GM19324 (cell line): ENCODE data around the gene SH3BP1.
"Not testable (repeated sequence)": the region's sequence is repeated elsewhere in the genome, so short reads cannot be mapped to it uniquely, and the experiment has no call there.

ENCODE experiments used
- ATAC-seq: cut with Tn5 transposase; IDR thresholded peaks from one replicate; pipeline ENCODE4 v1.9.1; 2021; ENCODE audit warnings: mild to moderate bottlenecking, moderate library complexity; ENCODE audit not compliant: unreplicated experiment, low FRiP score

SH3BP1 gene

DNA sequence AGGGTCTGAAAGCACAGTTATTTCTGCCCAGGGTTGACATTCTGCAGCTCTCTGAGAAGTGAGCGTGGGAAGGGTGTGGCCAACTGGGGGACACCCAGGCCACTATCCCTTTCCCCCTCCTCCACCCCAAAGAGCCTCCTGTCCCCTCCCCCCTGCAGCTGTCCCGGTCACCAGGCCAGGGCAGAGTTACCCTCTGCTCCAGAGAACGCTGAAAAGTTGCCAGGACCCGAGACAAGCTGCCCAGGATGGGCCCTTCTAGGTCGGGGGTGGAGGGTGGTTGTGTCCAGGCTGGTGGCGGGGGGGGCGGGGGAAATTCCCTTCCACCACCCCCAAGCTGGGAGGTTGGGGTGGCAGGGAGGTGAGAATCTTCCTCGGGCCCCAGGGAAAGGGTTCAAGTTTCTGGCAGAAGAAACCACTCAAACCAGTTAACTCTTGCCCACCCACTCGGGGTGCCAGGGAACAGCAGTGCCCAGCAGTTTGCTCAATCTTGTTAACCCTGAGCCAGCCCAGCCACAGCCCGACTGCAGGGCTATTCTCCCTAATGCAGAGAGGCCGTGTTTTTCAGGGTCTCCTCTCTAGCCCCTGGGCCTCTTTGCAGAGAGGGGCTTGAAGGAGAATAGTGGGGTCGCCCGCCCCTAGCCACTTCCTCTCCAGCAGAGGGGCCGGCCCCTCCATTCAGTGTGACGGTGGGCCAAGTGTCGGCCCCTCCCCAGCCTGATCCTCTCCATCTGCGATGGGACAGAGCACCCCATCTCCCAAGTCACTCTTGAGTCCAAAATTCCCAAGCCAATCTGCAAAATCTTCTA, 36.7 kb downstream of the SH3BP1 start:
- ATAC-seq: no peak

DNA sequence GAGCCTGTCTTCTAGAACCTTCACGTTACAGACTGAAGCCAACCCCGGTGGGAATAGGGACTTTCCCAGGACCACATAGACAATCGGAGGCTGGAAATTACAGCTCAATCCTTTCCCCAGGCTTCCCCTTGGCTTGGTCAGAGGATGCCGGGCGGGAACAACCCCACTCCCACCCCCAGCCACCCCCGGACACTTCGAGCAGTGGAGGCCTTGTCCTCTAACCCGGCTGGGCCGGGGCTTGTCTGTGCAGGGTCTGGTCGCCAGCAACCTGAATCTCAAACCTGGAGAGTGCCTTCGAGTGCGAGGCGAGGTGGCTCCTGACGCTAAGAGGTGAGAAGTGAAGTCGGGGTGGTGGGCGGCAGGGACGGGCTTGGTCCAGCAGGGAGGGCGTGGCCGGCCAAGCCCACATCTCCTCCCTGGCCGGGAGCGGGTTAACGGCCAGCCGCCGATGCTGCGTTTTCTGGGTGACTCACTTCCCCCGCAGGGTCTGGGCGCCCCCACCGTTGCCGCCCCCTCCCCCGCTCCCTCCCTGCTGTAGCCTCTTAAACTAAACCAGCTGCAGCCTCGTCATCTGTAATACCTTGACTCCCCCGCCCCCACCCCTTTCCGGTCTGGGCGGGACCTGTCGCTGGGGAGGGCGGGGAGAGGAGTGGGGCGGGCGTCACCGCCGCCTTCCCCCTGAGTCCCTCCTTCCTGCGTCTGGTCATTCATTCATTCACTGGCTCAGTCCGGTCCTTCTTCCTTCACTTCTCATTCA, 37.4 kb downstream of the SH3BP1 start:
- peak; percentile 53 for ATAC-seq

DNA sequence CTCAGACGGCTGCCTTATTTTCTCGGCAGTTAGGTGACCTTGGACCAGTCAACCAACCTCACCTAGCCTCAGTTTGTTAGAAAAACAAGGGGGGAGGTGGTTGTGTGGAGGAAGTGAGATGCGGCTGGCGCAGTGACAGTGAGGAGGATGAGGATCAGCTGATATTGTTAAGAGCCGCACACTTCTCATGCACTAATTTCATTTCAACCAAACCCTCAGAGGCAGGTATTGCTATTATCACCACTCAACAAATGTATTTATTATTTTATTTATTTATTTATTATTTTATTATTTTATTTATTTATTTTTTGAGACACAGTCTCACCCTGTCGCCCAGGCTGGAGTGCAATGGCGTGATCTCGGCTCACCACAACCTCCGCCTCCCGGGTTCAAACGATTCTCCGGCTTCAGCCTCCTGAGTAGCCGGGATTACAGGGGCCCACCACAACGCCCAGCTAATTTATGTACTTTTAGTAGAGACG, 38.1 kb downstream of the SH3BP1 start:
- ATAC-seq: no peak

DNA sequence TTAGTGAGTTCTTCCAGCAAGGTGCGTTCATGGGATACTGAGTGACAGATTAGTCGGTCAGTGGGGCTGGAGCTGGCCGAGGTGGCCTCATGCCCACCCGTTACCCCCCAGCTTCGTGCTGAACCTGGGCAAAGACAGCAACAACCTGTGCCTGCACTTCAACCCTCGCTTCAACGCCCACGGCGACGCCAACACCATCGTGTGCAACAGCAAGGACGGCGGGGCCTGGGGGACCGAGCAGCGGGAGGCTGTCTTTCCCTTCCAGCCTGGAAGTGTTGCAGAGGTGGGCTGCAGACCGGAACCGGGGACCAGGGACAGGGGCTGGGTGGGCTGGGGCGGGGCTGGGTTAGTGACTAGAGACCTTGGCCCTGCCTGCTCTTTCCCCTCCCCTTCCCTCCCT, 38.9 kb downstream of the SH3BP1 start:
- ATAC-seq: no peak

DNA sequence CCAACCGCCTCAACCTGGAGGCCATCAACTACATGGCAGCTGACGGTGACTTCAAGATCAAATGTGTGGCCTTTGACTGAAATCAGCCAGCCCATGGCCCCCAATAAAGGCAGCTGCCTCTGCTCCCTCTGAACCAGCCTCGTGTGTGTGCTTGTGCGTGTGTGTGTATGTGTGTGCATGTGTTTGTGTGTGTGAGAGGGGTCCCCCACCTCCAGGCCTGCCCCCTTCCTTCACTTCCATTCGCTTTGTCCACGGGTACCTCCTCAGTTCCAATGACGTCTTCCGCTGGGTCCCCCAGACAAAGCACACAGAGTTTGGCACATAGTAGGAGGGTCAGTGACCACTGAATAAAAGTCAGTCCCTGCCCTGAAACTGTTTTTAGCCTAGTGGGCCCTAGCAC, 40.2 kb downstream of the SH3BP1 start:
- ATAC-seq: no peak

DNA sequence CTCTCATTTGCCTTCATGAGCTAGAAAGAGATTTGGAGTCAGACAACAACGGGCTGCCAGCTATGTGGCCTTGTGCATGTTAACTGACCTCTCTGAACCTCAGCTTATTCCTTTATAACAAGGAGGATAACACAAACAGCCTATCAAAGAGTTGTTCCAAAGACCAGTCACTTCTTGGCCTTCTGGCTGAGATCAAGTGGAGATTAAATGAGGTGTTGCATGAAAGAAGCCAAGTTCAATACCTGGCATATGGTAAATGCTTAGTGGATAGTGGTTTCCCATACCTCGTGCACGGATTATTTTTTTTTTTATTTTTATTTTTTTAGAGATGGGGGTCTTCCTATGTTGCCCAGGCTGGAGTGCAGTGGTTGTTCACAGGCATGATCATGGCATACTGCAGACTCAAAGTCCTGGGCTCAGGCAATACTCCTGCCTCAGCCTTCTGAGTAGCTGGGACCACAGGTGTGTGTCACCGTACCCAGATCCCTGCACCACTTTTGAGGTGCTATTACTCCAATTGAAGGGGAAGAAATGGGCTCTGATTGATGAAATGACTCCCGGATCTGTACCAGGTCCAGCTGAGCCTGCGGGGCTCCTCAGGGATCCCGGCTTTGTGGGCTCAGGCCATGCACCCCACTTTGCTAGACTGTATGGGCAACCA, 40.9 kb downstream of the SH3BP1 start:
- no peak for ATAC-seq

DNA sequence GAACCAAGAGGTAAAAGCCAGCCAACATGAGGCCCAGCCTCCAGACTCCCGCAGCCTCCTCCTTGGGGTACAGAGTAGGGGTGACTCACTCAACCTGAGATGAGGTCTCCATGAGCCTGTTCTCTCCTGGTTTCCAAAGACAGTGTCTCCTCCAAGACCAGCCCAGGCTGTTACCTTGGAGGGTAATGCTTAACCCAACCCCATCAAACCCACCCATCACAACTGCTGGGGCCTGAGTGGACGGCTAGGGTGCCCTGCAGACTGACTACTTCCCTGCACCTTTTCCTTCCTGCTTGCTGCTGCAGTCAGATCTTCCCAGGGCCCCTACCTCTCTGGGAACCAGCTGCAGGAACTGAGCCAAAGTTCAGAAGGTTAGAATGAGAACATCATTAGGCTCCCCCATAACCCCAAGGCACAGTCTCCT, 41.5 kb downstream of the SH3BP1 start:
- ATAC-seq: no peak

DNA sequence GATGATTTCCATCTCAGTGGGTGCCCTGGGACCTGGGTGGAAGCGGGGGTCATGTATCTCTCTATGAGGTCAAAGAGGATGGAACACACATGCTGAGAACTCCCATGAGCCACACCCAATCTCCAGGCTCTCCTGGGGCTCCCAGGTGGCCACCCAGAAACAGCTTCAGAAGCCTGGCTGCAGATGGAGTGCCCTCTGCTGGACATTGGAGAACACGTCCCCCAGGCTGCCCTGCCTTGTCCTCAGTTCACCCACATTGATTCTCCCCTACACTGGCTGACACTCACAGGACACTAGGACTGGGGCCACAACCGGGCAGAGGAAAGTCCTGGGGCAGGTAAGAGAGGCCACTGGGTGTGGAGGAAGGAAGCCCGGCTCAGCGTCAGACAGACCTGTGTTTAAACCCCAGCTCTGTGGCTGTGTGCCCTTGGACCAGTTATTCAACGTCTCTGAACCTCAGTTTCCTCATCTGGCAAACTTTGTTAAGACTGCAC, 42.1 kb downstream of the SH3BP1 start:
- no peak for ATAC-seq

DNA sequence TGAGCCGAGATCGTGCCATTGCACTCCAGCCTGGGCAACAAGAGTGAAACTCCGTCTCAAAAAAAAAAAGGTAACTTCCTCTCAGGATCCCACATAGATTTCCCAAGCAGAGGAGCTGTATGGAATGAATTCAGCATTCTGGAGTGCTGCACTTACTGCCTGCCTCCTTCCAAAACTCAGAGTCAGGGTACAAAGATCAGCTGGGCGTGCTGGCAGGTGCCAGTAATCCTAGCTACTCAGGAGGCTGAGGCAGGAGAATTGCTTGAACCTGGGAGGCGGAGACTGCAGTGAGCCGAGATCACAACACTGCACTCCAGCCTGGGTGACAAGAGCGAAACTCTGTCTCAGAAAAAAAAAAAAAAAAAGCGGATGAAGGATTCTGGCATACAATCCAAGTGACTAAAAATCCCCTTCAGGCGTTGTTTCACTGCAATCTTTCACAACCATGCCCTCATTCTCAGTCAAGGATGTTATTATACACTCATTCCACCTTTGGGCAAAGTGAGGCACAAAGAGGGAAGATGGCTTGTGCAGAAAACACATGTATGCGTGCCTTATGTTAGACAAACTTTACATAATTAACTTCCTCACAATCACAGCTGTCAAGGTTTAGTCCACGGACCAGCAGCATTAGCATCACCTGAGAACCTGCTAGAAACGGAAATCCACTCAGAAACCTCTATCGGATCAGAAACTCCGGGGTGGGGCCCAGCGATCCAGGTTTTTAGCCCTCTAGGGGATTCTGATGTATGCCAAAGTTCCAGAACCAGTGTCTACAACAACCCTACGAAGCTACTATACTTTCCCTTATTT, 45.5 kb downstream of the SH3BP1 start:
- no peak for ATAC-seq

DNA sequence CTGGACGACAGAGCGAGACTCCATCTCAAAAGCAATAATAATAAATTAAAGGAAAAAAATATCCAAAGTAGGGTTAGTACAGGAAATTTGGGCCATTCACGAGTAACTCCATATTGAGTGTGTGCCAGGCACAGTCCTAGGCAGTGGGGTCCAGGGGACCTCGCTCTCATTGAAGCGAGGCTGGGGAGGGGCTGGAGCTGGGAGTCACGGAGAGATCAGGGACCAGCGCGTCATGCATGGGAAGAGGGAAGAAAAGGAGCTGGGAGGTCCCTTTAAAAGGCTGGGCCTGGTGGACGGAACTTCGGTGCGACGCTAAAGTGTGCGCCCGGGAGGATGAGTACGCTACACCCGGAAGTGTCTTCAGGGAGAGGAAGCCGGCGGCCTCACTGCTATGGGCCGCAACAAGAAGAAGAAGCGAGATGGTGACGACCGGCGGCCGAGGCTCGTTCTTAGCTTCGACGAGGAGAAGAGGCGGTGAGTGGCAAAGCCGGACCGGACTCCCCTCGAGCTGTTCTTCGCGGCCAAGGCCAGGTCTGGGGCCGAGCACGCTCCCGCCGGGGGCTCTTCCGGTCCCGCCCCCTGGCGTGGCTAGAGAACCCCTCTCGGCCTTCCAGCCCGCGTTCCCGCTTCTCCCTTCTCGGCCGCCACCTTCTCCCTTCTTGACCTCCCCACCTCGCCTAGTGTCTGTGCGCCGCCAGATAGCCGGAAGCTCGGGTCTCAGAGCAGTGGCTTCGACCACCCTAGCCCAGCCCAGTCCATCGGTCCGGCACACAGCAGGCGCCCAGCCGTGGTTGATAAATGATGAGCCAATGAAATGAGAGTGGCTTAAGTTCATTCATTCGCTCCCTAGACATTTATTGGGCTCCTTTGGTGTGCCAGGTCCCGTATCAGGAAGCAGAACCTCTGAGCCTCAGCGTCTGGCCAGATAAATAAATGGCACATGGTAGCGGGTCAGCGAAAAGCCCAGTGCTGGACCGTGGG, 46.8 kb downstream of the SH3BP1 start, which contains the start of gene NOL12:
Gene NOL12 (plus strand): TSS at position 342 of the 981 bp plus-strand sequence. CDS start 50 bp downstream, at position 392.
- peak; percentile 84 for ATAC-seq

DNA sequence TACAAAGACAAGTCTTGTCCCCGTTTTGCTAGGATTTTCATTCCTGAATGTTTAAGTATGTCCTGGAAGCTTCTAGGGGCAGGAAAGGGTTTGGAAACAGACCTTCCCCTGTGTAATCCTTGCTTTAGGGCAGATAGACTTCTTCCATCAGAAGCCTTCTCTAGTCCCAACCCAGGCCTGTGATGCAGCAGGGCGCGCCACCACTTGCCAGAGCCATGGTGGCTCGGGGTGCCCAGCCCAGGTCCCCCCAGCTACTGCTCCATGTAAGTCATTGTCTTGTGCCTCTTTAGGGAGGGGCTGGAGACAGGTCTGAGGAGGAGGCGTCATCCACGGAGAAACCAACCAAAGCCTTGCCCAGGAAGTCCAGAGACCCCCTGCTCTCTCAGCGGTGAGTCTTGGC, 50.9 kb downstream of the SH3BP1 start:
- no peak for ATAC-seq

DNA sequence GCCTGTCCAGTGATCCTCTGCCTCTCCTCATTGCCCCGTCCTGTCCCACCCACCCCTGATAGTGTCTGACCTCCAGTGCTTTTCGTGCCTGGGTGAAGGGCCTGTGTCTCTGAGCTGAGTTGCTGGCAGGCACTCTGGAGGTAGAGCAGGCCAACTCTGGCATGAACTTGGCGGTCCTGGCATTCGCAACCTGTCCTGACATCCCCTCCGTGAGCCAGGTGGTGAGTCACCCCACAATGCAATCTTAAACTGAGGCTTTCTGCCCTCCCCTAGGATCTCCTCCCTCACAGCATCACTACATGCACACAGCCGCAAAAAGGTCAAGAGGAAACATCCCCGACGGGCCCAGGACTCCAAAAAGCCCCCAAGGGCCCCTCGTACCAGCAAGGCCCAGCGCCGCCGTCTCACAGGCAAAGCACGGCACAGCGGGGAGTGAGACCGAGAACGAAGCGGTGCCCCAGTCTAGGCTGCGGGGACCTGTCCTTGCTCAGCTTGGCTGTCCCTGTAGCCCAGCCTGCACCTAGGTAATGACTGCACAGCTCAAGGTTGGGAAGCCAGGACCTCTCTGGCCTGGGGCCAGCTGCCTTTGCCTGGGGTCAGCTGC, 51.5 kb downstream of the SH3BP1 start:
- no peak for ATAC-seq

DNA sequence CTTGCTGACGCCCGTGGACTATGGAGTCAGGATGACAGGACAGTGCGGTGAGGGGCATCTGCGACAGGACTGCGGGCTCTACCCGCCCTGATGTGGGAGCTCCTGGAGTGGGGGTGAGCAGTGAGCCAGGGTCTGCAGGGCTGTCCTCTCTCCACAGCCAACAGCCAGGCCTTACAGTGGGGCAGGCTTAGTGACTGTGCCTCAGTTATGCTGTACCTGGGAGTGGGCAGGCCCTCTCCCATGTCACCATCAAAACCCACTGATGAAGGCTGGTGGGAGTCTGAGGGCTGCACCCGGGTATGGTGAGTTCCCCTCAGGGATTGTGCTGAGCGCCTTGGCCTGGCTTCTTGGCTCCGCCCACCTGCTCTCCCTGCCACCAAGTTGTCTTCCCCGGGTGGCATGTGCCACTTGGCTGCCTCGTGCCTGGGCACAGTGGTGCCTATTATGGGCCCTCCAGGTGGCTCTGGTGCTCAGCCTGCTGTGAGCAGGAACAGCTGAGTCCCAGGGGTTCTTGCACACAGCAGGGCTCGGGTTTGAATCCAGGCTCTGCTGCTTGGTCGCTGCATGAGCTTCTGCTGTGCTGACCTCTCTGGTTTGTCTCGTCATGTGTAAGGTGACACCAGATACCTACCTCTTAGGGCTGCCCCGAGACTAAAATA, 53.3 kb downstream of the SH3BP1 start:
- ATAC-seq: no peak

DNA sequence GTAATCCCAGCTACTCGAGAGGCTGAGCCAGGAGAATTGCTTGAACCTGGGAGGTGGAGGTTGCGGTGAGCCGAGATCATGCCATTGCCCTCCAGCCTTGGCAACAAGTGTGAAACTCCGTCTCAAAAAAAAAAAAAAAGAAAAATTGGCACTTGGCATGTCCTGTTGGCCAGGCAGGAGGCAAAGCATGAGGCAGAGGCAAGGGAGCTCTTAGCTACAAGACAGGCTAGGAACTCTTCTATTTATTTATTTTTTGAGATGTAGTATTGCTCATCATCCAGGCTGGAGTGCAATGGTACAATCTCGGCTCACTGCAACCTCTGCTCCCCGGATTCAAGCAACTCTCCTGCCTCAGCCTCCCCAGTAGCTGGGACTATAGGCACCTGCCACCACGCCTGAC, 54.7 kb downstream of the SH3BP1 start:
- ATAC-seq: not testable (repeated sequence)

DNA sequence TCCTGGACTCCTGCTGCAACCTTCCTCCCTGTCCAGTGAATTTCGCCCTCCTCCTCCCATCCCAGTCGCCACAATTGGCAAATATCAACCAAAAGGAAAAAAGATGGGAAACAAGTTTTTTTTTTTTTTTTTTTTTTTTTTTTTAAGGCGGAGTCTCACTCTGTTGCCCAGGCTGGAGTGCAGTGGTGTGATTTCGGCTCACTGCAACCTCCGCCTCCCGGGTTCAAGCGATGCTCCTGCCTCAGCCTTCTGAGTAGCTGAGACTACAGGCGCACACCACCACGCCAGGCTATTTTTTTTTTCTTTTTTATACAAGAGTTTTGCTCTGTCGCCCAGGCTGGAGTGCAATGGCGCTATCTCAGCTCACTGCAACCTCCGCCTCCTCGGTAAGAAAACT, 56.8 kb downstream of the SH3BP1 start:
- not testable (repeated sequence) for ATAC-seq

DNA sequence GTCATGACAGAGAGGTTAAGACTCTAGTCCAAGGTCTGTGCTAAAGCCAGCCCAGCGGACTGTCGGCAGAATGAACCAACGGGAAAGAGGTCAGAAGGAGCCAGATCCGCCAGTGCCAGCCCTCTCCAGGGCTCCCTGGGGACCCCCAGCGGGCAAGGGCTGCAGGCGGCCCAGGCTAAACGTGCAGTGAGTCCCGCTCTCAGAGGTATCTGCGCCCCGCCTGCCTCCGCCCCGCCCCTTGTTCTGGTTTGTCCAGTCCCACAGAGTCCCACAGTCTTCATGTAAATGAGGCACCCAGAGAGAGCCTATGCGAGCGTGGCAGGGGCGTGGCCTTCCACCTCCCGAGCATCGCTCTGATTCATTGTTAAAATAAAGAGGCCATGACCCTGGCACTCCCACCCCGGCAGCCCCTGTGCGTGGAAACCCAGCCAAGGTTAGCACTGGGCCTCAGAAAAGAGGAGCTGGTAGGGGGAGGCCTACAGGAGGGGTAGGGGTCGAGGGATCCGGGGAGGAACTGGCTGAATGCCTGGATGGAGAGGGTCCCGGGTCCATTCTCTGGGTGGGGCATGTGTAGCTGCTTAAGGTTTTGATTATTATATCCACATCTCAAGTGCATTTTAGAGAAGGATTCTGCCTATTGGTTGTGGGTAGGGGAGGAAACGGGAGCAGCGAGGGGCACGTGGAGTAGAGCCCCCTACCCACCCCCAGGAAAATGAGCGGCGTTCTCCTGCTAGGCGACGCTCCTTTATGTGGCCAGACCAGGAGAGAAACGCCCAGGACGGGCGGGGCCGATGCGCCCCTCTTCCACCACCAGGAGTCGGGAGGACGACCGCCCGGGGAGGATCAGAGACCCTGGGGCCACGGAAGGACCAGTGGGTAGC, 57.4 kb downstream of the SH3BP1 start, which contains the start of gene TRIOBP:
Gene TRIOBP (plus strand): TSS at position 392 of the 881 bp plus-strand sequence. CDS start 4,318 bp downstream, outside the sequence.
- ATAC-seq: no peak

DNA sequence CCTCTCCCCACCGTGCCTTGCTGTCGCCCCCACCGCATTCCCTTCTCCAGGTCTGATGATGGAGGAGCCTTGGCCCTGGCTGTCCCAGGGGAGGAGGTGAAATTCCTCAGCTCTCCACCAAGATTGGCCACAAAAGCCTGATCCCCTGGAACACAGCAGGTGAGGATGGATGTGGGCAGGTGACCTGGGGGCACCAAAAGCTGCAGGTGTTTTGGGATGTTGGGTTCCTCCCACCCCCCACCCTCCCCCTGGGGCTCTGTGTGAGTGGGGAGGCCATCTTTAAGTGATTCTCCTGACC, 58.0 kb downstream of the SH3BP1 start:
- no peak for ATAC-seq
